Measurements from ENCODE around the gene GHDC.
"Not testable (repeated sequence)": the region's sequence is repeated elsewhere in the genome, so short reads cannot be mapped to it uniquely, and the experiment has no call there.

The GHDC gene

GRCh38 chr17:42193969-42194899 lies at the start of gene GHDC:
GHDC (minus strand) TSS chr17:42194494; CDS start chr17:42193581, 913 bp downstream.
- DNase-seq (ENCODE audit: extremely low spot score): peak; percentile 87
- TF ChIP-seq L3MBTL2 (conservative IDR thresholded peaks at IDR 0.05) (peak; percentile 59; the same call in 1 of the 2 replicates), HDGF (IDR thresholded peaks at IDR 0.05; ENCODE audit: borderline replicate concordance) (no peak), FOXM1 (IDR thresholded peaks at IDR 0.05; ENCODE audit: borderline replicate concordance) (peak; percentile 94)
- ChIA-PET CTCF (interaction anchor here (1.2 kb wide), 1 partner anchor 28 kb away, joined by 6 read pairs; no protein-coding TSS in a partner anchor), POLR2A (interaction anchor here (0.6 to 1.7 kb wide), 11 partner anchors 9 to 174 kb away, joined by 3 to 9 read pairs (median 4); partner anchors contain the start of genes DHX58 and NKIRAS2)

GRCh38 chr17:42243493-42243982 lies 49.2 kb upstream of the GHDC start:
- POLR2A ChIA-PET: interaction anchor here (0.7 kb wide), 1 partner anchor 49 kb away, joined by 3 read pairs; the partner anchor contains the start of gene GHDC
- CTCF ChIA-PET: interaction anchor here (1.3 kb wide), 1 partner anchor 22 kb away, joined by 4 read pairs; no protein-coding TSS in a partner anchor
- no peak for DNase-seq (ENCODE audit: extremely low spot score)
- no peak for TF ChIP-seq LEF1 (IDR thresholded peaks at IDR 0.05; ENCODE audit: borderline replicate concordance)
- no peak for TF ChIP-seq ZNF384 (IDR thresholded peaks at IDR 0.05)
- no peak for TF ChIP-seq CTBP1 (IDR thresholded peaks at IDR 0.05; ENCODE audit: borderline replicate concordance)
- TF ChIP-seq BHLHE40 (IDR thresholded peaks at IDR 0.05; ENCODE audit: borderline replicate concordance): no peak
- no peak for TF ChIP-seq FOXK2 (IDR thresholded peaks at IDR 0.05)
- no peak for TF ChIP-seq SP1 (IDR thresholded peaks at IDR 0.05)
- no peak for TF ChIP-seq PKNOX1 (IDR thresholded peaks at IDR 0.05)
- TF ChIP-seq NFRKB (IDR thresholded peaks at IDR 0.05): no peak
- TF ChIP-seq ARNT (IDR thresholded peaks at IDR 0.05): no peak
- no peak for TF ChIP-seq FOXM1 (IDR thresholded peaks at IDR 0.05; ENCODE audit: borderline replicate concordance)
- TF ChIP-seq TARDBP (IDR thresholded peaks at IDR 0.05): no peak
- no peak for TF ChIP-seq L3MBTL2 (conservative IDR thresholded peaks at IDR 0.05)
- no peak for TF ChIP-seq FOXA1 (IDR thresholded peaks at IDR 0.05)
- TF ChIP-seq SUZ12 (IDR thresholded peaks at IDR 0.05): no peak
- no peak for TF ChIP-seq HDGF (IDR thresholded peaks at IDR 0.05; ENCODE audit: borderline replicate concordance)
- TF ChIP-seq ELF4 (IDR thresholded peaks at IDR 0.05): no peak

GRCh38 chr17:42241871-42242270 lies 47.6 kb upstream of the GHDC start:
- POLR2A ChIA-PET: no interaction called here
- TF ChIP-seq CTBP1 (IDR thresholded peaks at IDR 0.05; ENCODE audit: borderline replicate concordance) (no peak), ARNT (IDR thresholded peaks at IDR 0.05) (no peak), FOXK2 (IDR thresholded peaks at IDR 0.05) (no peak), BHLHE40 (IDR thresholded peaks at IDR 0.05; ENCODE audit: borderline replicate concordance) (no peak), SP1 (IDR thresholded peaks at IDR 0.05) (no peak), ELF4 (IDR thresholded peaks at IDR 0.05) (no peak), PKNOX1 (IDR thresholded peaks at IDR 0.05) (0 out of 2 replicates have a peak, but pooled peaks have one; percentile 16)
- DNase-seq (ENCODE audit: extremely low spot score): no peak
- CTCF ChIA-PET: no interaction called here

GRCh38 chr17:42240863-42241262 lies 46.6 kb upstream of the GHDC start:
- DNase-seq (ENCODE audit: extremely low spot score); POLR2A ChIA-PET: not testable (repeated sequence)
- CTCF ChIA-PET: interaction anchor here (0.6 to 0.7 kb wide), 2 partner anchors 9 to 73 kb away, joined by 4 to 10 read pairs; no protein-coding TSS in a partner anchor

- ChIA-PET POLR2A (no interaction called here), CTCF (no interaction called here)
- no peak for DNase-seq (ENCODE audit: extremely low spot score)
- TF ChIP-seq SUZ12 (IDR thresholded peaks at IDR 0.05) (no peak), FOXA1 (IDR thresholded peaks at IDR 0.05) (no peak), TARDBP (IDR thresholded peaks at IDR 0.05) (no peak)
These were observed 45.9 kb upstream of the GHDC start for GRCh38 chr17:42240201-42240600.

GRCh38 chr17:42239576-42239975 lies 45.3 kb upstream of the GHDC start:
- DNase-seq (ENCODE audit: extremely low spot score); CTCF ChIA-PET: not testable (repeated sequence)

GRCh38 chr17:42236760-42237159 lies 42.5 kb upstream of the GHDC start:
- DNase-seq (ENCODE audit: extremely low spot score): no peak
- CTCF ChIA-PET: interaction anchor here (1.0 to 1.2 kb wide), 2 partner anchors 14 to 166 kb away, joined by 3 to 6 read pairs; no protein-coding TSS in a partner anchor
- no peak for TF ChIP-seq FOXK2 (IDR thresholded peaks at IDR 0.05)
- TF ChIP-seq ZNF384 (IDR thresholded peaks at IDR 0.05): no peak
- no peak for TF ChIP-seq L3MBTL2 (conservative IDR thresholded peaks at IDR 0.05)
- no peak for TF ChIP-seq SUZ12 (IDR thresholded peaks at IDR 0.05)
- TF ChIP-seq ELF4 (IDR thresholded peaks at IDR 0.05): no peak
- POLR2A ChIA-PET: interaction anchor here (0.7 to 1.0 kb wide), 2 partner anchors 15 to 39 kb away, joined by 3 read pairs; partner anchors contain the start of gene STAT5B

More at GRCh38 chr17:42239576-42239975, 45.3 kb upstream of the GHDC start:
- POLR2A ChIA-PET: not testable (repeated sequence)

Measured in HEK293T (cell line).